ENCODE measurements around the gene TUBB6. TPM values are rescaled to one million over a fixed set of nuclear protein-coding genes. Genes with fewer than 3 reads are reported as not detected.

TUBB6 gene
- total RNA-seq, 1 experiment from 2014 or later: 42.2 TPM

DNA sequence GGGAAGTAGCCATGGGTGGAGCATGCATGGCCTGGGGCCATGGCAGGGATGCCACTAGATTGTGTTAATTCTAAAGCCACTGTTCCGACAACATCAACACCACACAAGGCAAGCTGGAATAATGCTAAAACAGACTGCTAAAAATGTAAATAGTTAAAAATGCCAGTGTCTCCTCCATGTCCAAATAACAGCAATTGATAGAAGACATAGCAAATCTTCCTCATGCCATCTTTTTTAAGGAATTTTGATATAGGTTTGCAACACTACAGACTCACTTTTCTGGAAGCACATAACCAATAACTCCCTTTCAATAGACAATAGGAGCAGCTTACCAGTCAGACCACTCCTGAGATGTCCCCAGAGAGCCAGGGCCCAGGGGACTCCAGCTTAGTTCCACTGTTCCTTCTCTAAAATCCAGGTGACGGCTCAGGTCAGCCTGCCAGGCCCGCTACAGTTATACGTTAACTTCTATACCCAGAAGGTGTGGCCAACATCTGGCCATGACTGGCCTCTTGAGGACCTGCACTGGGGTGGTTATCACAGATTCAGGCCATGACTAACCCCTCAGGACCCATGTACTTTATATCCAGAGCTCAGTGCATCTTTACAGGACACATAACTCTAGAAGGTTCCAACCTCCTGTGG is 20.3 kb downstream of the TUBB6 start:
- Histone ChIP-seq H3K4me2 (no peak overlapping the region), H3K36me3 (ENCODE audit: low read depth) (peaks cover 11% of the 10 kb centered on the region), H3K27me3 (ENCODE audit: insufficient read depth, low read depth) (no peaks in the 10 kb centered on the region), H3K27ac (no peak overlapping the region), H3K4me1 (replicated peaks; ENCODE audit: insufficient read depth) (no peaks in the 10 kb centered on the region), H2AFZ (no peak overlapping the region), H3K9me2 (ENCODE audit: insufficient read depth) (no peaks in the 10 kb centered on the region), H3K79me2 (ENCODE audit: low read depth) (no peaks in the 10 kb centered on the region), H3F3A (ENCODE audit: insufficient read depth, low read depth) (no peaks in the 10 kb centered on the region), H4K20me1 (ENCODE audit: insufficient read depth) (peaks cover 23% of the 10 kb centered on the region; the same call in 1 of the 2 replicates), H3K9me3 (ENCODE audit: insufficient read depth, low read depth) (no peaks in the 10 kb centered on the region), H3K4me3 (no peak overlapping the region)
- TF ChIP-seq EZH2 (IDR thresholded peaks at IDR 0.05; ENCODE audit: low read depth): no peak
- TF ChIP-seq, protein P1, sequence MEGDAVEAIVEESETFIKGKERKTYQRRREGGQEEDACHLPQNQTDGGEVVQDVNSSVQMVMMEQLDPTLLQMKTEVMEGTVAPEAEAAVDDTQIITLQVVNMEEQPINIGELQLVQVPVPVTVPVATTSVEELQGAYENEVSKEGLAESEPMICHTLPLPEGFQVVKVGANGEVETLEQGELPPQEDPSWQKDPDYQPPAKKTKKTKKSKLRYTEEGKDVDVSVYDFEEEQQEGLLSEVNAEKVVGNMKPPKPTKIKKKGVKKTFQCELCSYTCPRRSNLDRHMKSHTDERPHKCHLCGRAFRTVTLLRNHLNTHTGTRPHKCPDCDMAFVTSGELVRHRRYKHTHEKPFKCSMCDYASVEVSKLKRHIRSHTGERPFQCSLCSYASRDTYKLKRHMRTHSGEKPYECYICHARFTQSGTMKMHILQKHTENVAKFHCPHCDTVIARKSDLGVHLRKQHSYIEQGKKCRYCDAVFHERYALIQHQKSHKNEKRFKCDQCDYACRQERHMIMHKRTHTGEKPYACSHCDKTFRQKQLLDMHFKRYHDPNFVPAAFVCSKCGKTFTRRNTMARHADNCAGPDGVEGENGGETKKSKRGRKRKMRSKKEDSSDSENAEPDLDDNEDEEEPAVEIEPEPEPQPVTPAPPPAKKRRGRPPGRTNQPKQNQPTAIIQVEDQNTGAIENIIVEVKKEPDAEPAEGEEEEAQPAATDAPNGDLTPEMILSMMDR (conservative IDR thresholded peaks at IDR 0.05): peak; percentile 43; the same call in 1 of the 2 replicates
- intact Hi-C loops (cut with micrococcal nuclease; ENCODE audit: unreplicated experiment): loop anchor here (1.0 kb wide), 2 partner anchors 236 to 332 kb away; no protein-coding TSS in a partner anchor
- CTCF ChIA-PET: interaction anchor here (0.6 to 2.3 kb wide), 9 partner anchors 8 to 606 kb away, joined by 3 to 8 read pairs (median 3); no protein-coding TSS in a partner anchor
- BruUV-seq (replicated peaks): no TSS peak
- no peak for DNase-seq
- POLR2A ChIA-PET (ENCODE audit: unreplicated experiment): interaction anchor here (0.5 to 0.9 kb wide), 2 partner anchors 49 to 238 kb away, joined by 3 to 5 read pairs; no protein-coding TSS in a partner anchor

DNA sequence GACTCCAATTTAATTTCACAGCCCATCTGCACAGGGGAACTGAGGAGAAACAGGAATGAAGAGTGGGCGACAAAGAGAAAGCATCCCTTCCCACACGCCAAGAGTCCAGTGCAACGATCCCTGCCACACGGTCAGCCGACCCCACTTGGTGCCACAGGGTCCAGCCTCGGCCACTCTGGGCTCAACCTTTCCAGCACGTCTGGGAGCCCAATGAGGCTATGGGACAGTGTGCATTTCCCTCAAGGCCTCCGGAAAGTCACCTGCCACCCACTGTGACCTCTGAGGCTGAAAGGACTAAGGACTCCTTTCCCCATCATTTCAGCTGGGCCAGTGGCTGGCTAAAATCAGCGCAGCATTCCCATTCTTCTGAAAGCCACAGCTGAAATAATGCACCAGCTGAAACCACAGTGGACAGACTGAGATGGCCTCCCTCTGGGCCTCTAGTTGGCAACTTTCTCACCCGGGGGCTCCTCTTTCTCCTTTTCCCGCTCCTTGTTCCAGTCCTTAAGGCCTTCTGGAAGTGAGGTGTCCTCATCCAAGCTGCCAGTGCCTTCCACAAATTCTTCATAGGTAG is 21.2 kb downstream of the TUBB6 start:
- CTCF ChIA-PET: interaction anchor here (1.0 to 2.3 kb wide), 3 partner anchors 42 to 509 kb away, joined by 3 to 8 read pairs (median 3); no protein-coding TSS in a partner anchor
- H2AFZ ChIP-seq: no peak overlapping the region
- no peaks in the 10 kb centered on the region for H3F3A ChIP-seq (ENCODE audit: insufficient read depth, low read depth)
- no peak overlapping the region for H3K27ac ChIP-seq
- no peaks in the 10 kb centered on the region for H3K27me3 ChIP-seq (ENCODE audit: insufficient read depth, low read depth)
- H3K4me1 ChIP-seq (replicated peaks; ENCODE audit: insufficient read depth): 0 out of 2 replicates have a peak, but pooled peaks cover 7% of the 10 kb centered on the region
- peaks cover 31% of the 10 kb centered on the region; the same call in 1 of the 2 replicates for H4K20me1 ChIP-seq (ENCODE audit: insufficient read depth)
- peaks cover 13% of the 10 kb centered on the region for H3K36me3 ChIP-seq (ENCODE audit: low read depth)
- TSS peak; percentile 31 for BruUV-seq (replicated peaks)
- no peaks in the 10 kb centered on the region for H3K79me2 ChIP-seq (ENCODE audit: low read depth)
- POLR2A ChIA-PET (ENCODE audit: unreplicated experiment): no interaction called here
- H3K9me3 ChIP-seq (ENCODE audit: insufficient read depth, low read depth): no peaks in the 10 kb centered on the region
- H3K4me2 ChIP-seq: no peak overlapping the region
- no peak overlapping the region for H3K4me3 ChIP-seq
- no peak for DNase-seq
- no peaks in the 10 kb centered on the region for H3K9me2 ChIP-seq (ENCODE audit: insufficient read depth)
- intact Hi-C loops (cut with micrococcal nuclease; ENCODE audit: unreplicated experiment): no loop called here
- TF ChIP-seq, protein P1 (conservative IDR thresholded peaks at IDR 0.05): no peak

DNA sequence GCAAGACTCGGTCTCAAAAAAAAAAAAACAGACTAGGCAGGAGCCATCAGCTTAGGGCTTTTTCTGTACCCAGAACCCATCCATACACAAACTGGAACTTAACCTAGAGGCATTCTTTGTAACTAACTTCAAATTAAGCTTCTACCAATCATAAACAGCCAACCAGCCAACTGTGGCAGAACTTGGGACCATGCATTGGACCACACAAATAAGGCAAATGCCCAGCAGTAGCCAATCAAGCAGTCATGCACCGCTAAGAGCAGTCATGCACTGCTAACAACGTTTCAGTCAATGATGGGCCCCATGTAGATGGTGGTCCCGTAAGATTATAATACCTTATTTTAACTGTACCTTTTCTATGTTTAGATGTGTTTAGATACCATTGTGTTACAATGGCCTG is 22.7 kb downstream of the TUBB6 start:
- TF ChIP-seq EZH2 (IDR thresholded peaks at IDR 0.05; ENCODE audit: low read depth): no peak
- TF ChIP-seq, protein P1 (conservative IDR thresholded peaks at IDR 0.05): no peak
- ChIA-PET CTCF (no interaction called here), POLR2A (ENCODE audit: unreplicated experiment) (no interaction called here)

More for the DNA sequence above, 22.7 kb downstream of the TUBB6 start:
- Histone ChIP-seq H3K4me1 (replicated peaks; ENCODE audit: insufficient read depth) (peaks cover 12% of the 10 kb centered on the region), H3K9me2 (ENCODE audit: insufficient read depth) (no peaks in the 10 kb centered on the region), H3K4me2 (no peak overlapping the region), H4K20me1 (ENCODE audit: insufficient read depth) (peaks cover 46% of the 10 kb centered on the region), H3F3A (ENCODE audit: insufficient read depth, low read depth) (peaks cover under 1% of the 10 kb centered on the region; the same call in 1 of the 2 replicates), H3K9me3 (ENCODE audit: insufficient read depth, low read depth) (no peaks in the 10 kb centered on the region), H3K27me3 (ENCODE audit: insufficient read depth, low read depth) (no peaks in the 10 kb centered on the region), H3K27ac (no peak overlapping the region), H2AFZ (no peak overlapping the region), H3K79me2 (ENCODE audit: low read depth) (no peaks in the 10 kb centered on the region), H3K4me3 (no peak overlapping the region), H3K36me3 (ENCODE audit: low read depth) (peaks cover 18% of the 10 kb centered on the region)
- intact Hi-C loops (cut with micrococcal nuclease; ENCODE audit: unreplicated experiment): no loop called here
- BruUV-seq (replicated peaks): no TSS peak
- DNase-seq: no peak
